Gastrocnemius medialis (tissue), 4 donors: Measurements from ENCODE around the gene GRIK2.

Source experiments
- CTCF ChIP-seq, 5 experiments: fragments of 450-650 bp in 3 of 5; fragments of 200-600 bp in 2 of 5; sonication (generic) in 2 of 5; IDR thresholded peaks in 4 of 5; conservative IDR thresholded peaks in 1 of 5; 1 replicate in 4 of 5; 2 replicates in 1 of 5; pipeline ENCODE4 v1.5.1; 2016 to 2019; ENCODE audit warnings: antibody characterized with exemption in 5 of 5, mild to moderate bottlenecking in 3 of 5, moderate library complexity in 3 of 5
- POLR2A ChIP-seq, 2 donors: fragments of 450-650 bp; IDR thresholded peaks; one replicate each; pipeline ENCODE4 v1.6.1; 2017; ENCODE audit warnings: antibody characterized with exemption in 2 of 2, mild to moderate bottlenecking in 2 of 2, moderate library complexity in 2 of 2

DNA sequence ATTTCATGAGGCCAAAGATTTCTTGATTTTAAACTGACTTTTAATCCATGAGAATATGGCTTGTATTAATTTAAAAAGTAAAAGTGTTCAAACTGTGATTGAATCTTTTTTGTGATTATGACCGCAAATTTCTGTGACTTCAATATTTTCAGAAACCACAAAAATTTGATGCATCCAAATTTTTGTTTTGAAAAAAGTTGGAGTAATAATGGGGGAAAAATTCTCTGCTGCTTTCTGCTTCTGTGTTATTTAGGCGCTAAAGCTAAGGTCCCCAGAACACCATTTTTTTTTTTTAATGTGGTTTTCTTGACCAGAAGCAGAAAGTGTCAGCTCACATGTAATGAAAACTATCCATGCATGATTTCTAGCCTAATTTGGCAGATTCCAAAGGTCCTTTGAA is 65.3 kb downstream of the GRIK2 start:
- TF ChIP-seq POLR2A (IDR thresholded peaks at IDR 0.05) = no peak
- no peak for TF ChIP-seq CTCF (IDR thresholded peaks at IDR 0.05 in 4 of 5, conservative IDR thresholded peaks at IDR 0.05 in 1 of 5)
